GM18951 (cell line): Measurements from ENCODE around the gene RAP1GAP.

Source experiments
- POLR2A ChIP-seq: IDR thresholded peaks from 4 replicates; pipeline ENCODE4 v1.6.1; 2011; ENCODE audit warnings: mild to moderate bottlenecking; ENCODE audit not compliant: insufficient read length, insufficient read depth; ENCODE audit errors: extremely low read depth
- in situ Hi-C: fragments of 300-500 bp; cut with MboI; formaldehyde crosslinking; loops from one replicate; pipeline ENCODE4 v1.12.0; 2022; ENCODE audit warnings: low sequenced_read_pairs, mixed read lengths, inconsistent platforms; ENCODE audit not compliant: unreplicated experiment

RAP1GAP gene

DNA sequence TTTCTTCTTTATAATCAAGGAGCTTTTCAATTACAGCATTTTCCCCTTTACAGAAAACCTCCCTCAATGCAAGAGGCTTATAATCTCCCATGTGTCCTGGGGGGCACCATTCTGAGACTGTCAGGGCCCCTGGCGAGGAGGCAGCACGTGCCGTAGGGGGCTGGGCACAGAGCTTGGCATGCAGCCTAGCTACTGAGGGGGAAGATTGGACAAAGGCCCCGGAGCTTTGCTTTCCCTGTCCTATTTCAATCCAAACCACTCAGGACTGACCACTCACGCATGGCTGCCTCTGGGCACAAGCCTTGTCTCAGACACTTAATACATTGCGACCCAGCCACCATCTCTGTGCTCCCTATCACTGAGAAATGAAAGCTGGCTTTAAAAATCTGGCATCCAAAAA, 2.8 kb upstream of the RAP1GAP start:
- in situ Hi-C loops: no loop called here
- TF ChIP-seq POLR2A: no peak

DNA sequence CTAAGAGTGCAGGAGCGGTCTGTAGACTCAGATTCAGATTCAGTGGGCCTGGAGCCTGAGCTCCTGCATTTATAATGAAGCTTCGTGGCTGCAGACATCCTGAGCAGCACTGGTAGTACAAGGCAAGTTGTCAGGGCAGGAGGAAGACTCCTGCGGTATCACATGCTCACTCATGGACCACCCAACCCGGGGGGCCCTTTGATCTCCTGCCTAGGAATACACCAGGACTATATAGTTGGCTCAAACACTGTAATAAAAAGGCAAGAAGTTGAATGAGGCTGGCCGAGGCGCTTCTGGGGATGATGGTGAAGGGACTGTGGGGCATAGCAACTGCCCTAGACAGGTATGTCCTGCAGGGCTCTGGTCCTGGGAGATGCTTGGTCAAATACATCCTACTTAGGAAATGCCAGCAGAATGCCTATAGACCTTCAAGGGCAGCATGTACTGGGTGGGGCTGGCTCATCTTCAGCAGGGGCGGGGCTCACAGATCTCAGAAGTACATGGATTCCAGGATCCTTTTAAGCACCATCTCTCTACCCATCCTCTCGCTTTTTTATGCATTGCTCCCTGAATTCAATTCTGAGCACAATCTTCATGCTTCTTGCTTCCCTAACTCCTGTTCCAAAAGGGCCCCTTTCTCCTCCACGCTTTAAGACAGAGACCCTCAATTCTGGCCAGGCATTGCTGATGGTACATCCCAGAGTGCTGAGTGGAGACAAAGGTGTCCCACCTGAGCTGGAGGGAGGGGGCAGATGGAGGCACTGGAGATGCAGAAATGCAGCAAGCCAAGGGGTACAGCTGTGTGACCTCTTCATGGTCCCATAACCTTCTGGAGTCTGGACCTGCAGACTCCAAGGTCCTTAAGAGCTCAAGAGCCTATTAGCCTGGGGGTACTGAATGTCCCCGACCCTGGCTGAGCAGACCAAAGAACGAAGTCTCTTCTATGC, 2.1 kb upstream of the RAP1GAP start:
- in situ Hi-C loops: no loop called here
- TF ChIP-seq POLR2A: no peak

DNA sequence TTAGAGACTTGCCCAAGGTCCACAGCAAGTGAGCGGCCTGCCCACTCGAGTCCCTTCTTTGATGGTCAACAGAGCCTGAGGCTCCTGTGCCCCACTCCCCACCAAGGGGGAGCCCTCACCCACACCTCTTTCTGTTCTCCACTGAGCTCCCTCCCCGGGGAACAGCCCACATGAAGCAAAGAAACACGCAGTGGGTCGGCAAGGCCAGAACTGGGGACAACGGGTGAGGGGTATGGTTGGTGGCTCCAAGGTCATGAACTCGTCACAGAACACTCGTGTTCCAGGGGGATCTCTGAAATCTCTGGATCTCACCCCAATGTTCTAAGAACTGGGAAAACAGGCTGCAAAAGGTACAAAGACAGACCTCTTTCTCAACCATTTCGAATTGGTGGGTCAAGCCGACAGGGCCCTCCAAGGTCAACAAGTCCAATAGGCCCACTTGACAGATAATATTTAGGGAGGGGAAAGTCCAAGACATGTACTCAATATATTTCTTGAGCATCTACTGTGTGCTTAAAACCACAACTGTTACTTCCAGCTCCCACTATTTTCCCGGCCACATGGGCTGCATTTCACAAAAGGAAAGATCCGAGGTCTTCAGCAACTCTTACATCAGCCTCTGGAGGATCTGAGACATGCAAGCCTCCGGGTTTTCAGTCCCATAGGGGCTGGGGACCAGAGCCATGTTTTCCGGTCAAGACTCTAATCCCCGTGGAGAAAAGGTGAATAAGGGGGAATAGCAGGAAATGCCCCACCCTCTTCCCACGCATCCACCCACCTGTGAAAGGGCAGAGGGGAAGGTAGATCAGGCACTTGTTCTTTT, 1.1 kb upstream of the RAP1GAP start:
- TF ChIP-seq POLR2A: no peak
- in situ Hi-C loops: no loop called here

DNA sequence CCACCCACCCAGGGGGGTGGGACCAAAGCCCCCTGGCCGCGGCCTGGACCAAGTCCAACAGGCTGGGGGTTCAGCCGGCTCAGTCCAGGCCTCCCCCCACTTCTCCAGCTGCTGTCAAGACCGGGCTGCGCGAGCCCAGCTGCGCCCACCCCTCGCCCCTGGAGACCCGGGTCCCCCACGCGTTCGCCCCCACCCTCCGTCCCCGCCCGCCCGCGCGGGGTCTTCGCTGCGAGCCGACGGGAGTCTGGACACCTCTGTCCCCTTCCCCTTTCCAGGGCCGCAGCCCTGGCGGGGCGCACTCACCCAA, 253 bp downstream of the RAP1GAP start:
- in situ Hi-C loops: no loop called here
- no peak for TF ChIP-seq POLR2A

DNA sequence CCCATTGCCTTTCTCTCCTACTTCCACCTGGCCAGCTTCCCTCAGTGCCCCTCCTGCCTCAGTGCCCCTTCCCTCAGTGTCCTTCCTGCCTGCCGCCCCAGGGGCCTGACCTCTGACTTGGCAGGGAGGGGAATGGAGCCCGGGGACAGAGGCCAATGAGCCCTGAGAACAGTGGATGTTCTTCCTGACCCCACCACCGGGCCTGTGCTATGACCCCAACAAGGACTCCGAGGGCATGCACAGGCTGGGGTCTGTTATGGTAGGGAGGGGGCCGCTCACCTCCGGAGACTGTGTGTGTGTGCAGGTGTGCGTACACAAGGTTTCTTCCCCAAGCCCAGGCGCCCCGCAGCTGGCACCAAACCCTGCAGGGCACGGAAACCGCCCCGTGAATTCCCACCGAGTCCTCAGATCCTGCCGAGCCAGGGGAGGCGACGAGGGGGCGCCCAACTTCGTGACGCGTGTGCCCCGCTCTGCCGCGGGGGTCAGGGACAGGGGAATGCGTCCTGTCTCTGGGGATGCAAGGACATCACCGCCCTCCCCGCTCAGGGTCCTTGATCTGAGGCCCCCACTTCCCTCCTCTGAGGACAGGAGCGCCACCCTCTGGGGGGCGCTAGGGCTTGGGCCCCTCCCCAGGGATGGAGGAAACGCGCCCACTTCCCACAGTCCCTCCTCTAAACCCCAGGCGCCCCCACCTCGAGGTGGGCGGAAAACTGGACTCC, 766 bp downstream of the RAP1GAP start:
- in situ Hi-C loops: no loop called here
- no peak for TF ChIP-seq POLR2A

DNA sequence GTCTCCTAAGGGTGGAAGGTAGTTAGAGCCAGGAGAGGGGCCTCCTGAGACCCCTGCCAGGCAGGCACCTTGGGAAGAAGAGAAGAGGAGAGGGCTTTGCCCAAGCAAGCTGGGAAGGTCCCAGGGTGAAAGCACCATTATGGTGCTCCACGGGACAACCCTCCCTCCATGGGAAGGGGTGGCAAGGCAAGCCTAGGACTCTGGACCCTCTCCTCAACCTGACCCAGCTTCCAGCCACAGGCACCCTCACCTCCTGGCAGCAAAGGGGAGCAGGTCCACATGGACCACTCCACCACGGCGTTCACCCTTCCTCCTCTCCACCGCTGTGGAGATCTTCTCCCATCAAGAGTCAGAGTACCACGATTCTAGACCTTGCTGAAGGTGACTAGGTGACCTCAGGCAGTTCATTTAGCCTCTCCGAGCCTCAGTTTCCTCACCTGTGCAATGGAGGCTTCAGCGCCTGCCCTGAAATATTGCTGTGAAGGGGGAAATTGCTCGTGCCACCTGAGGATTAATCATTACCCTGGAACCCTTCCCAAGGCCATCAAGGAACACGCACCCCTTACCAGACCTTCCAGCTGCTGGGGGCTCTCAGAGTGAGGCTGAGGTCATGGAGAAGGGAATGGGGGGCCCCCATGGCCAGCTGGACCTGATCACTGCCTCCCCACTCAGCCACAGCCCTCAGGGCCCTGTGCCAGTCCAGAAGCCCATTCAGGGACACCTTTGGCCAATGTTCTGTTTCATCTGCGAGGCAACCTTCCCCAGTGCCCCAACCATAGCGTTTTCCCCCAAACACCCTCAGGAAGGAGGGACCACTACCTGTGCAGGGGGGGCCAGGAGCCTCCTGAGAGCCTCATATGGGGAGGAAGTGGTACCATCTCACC, 1.6 kb downstream of the RAP1GAP start:
- in situ Hi-C loops: no loop called here
- no peak for TF ChIP-seq POLR2A

DNA sequence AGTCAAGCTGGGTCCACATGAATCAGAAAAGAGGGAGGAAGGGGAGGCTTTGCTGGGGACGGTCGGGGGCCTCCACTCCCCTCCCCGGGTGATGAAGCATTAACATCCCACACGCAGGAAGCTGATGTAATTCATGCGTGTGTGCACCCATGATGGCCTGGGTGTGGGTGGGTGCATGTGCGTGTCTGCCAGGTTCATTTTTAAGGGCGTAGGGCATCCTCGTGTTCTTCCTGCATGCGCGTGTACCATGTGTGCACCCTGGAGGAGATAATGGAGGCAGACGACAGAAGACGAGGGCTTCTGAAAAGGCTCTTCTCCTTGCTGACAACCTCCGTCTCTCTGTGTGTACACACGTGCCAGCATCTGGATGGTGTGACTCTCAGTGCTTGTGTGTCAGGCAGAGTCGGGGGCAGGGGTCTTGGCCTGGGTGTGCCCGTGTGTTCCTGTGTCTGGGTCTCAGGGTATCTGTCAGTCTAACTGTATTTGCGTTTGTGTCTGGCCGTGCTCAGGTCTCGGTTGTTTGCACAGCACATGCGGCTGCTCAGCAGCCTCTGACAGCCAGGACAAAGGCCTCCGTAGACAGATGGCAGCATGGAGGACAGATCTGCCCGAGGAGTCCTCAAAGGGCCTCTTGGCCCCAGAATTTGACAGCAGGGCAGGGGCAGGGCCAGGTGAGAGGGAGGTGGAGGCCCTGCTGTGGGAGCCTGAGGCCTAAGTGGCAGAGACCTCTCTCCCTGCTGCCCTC, 2.4 kb downstream of the RAP1GAP start:
- no peak for TF ChIP-seq POLR2A
- in situ Hi-C loops: no loop called here

DNA sequence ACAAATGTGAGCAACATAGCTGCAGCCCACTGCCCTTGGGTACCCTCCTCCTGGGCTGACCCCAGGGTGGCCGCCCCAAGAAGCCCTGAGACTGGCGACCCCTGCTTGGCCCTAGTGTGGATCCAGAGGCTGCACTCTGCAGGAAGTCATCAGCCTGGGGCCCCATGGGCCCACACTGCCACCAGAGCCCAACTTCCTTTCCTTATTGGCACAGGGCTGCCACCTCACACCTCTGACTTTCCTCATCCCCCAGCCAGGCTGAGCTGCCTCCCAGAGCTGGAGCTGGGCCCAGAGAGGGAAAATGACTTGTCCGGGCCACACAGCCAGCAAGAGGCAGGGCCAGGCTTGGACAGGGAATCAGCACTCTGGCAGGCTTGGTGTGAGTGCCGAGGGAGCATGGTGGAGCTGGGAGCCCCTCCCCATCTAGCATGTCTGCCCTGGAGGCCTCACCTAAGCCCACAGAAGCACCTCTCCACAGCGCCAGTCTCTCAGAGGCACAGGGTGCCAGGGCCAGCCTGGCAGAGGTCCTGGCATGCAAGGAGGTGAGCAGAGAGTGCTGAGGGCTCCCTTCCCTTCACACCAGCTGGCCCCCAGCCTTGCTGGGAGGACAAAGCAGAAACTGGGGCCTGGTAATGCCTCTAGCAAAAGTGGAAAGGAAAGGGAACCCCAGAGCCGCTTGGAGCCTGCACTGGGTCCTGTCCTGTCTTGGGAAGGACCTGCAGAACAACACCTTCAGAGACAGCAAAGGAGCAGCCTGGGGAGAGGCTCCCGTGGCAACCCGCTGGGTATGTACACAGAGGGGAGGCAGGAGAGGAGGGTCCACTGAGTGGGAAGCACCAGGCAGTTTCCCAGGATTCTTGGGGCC, 3.2 kb downstream of the RAP1GAP start:
- in situ Hi-C loops: no loop called here
- TF ChIP-seq POLR2A: no peak

DNA sequence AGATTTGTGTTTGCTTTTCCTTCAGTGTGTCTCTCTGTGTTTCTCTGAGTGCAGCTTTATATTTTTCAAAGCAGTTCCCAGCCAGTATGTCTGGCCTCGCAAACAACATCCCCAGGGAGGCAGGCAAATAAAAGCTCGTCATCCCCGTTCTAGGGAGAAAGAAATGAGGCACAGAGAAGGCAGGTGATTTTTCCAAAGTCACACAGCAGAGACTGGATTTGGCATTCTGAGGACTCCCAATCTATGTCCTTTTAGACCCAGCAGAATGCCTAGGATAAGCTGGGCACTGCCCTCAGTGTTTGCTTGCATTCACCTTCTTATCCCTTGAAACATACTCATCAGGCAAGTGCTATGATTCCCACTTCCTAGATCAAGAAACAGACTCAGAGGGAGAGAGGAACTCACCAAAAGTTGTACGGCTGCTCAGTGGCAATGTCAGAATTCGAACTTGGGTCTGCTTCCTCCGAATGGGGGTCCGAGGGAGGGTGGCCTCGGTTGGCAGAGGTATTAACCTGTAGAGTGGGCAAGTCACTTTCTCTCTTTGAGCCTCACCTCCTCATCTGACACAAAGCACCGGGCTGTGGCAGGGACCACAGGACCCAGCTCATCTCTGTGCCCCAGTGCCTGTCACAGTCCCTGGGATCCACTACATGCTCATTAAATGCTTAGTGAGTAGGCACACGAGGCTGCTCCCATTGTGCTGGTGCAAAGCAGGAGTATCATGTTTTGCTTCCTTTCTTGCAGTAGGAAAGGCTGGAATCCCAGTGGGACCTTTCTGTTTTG, 4.2 kb downstream of the RAP1GAP start:
- in situ Hi-C loops: no loop called here
- TF ChIP-seq POLR2A: no peak
